ENCODE results near the gene HOATZ.

DNA sequence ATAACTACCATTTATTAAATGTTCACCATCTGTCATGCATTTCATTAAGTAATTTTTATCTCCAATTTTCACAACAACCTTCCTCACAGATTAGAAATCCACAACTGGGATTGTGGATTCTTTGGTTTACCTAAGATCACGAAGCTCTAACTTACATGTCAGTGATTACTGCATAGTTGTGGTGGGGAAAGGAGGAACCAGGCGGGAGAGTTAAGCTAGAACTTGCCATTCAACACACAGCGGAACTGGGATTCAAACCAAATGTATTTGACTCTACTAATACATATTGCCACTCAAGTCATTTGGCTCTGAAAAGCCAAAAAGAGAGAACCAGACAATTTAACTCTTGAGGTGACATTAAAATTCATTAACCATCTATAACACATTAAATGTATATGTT, 15.5 kb downstream of the HOATZ start:
- TF ChIP-seq FOXM1 (IDR thresholded peaks at IDR 0.05; ENCODE audit: borderline replicate concordance) (no peak), ARNT (IDR thresholded peaks at IDR 0.05) (no peak), LEF1 (IDR thresholded peaks at IDR 0.05; ENCODE audit: borderline replicate concordance) (no peak), SUZ12 (IDR thresholded peaks at IDR 0.05) (no peak), ZNF384 (IDR thresholded peaks at IDR 0.05) (no peak), BHLHE40 (IDR thresholded peaks at IDR 0.05; ENCODE audit: borderline replicate concordance) (no peak), CTBP1 (IDR thresholded peaks at IDR 0.05; ENCODE audit: borderline replicate concordance) (no peak), SP1 (IDR thresholded peaks at IDR 0.05) (no peak), FOXA1 (IDR thresholded peaks at IDR 0.05) (no peak), FOXK2 (IDR thresholded peaks at IDR 0.05) (no peak)

Measured in HEK293T (cell line).